ENCODE measurements around the gene SDCCAG8. TPM values are rescaled to one million over a fixed set of nuclear protein-coding genes. Genes with fewer than 3 reads are reported as not detected.

The SDCCAG8 gene
- total RNA-seq, 1 experiment from 2014 or later, result 10.0 TPM

GRCh38 chr1:243378669-243379068, 122.8 kb downstream of the SDCCAG8 start:
- H3K9ac ChIP-seq (ENCODE audit: extremely low read depth, insufficient read length, low read length), result no peak overlapping the region
- no peak overlapping the region for H3T11ph ChIP-seq (ENCODE audit: low read length)
- no peak overlapping the region for H4K91ac ChIP-seq (ENCODE audit: insufficient read length, low read depth, low read length)
- no peaks in the 10 kb centered on the region for H3K27me3 ChIP-seq (ENCODE audit: insufficient read depth, low read length)
- H3K4me2 ChIP-seq (ENCODE audit: insufficient read depth, insufficient read length, low read length), result no peak overlapping the region
- Mint-ChIP-seq H3K4me1 (peaks cover 2 to 9% of the 10 kb centered on the region in 2 experiments; a peak in 3 of 4 replicates), H3K4me3 (no peak overlapping the region), H3K27ac (peak overlapping the region in 1 of 3 experiments; percentile 63; a peak in 2 of 7 replicates), H3K36me3 (ENCODE audit: insufficient read depth in 1 of 3, low read depth in 3 of 3) (peaks cover 0 to 10% (median 0%) of the 10 kb centered on the region in 3 experiments; a peak in 1 of 7 replicates), H3K9me3 (peaks cover 4 to 6% of the 10 kb centered on the region in 2 experiments; a peak in 3 of 5 replicates), H3K27me3 (ENCODE audit: low read depth) (no peaks in the 10 kb centered on the region)
- H2BK20ac ChIP-seq (ENCODE audit: low read depth, low read length, poor library complexity, severe bottlenecking), result no peak overlapping the region
- no peak overlapping the region for H3K4ac ChIP-seq (ENCODE audit: low read depth, low read length)
- no peak overlapping the region for H3K56ac ChIP-seq (ENCODE audit: insufficient read length, low read depth, low read length)
- no peaks in the 10 kb centered on the region for H4K20me1 ChIP-seq (ENCODE audit: control insufficient read depth, insufficient read depth, insufficient read length)
- H2AK5ac ChIP-seq (ENCODE audit: insufficient read length, low read length), result no peak overlapping the region
- H3K23ac ChIP-seq (ENCODE audit: insufficient read length, low read depth, low read length), result no peak overlapping the region
- no CpG with 5 or more reads among the region's 3 CpGs for WGBS (ENCODE audit: extremely low coverage, insufficient read length, low lambda C conversion rate)
- no peak for DNase-seq
- H3K9me3 ChIP-seq (ENCODE audit: control insufficient read depth, low read depth, low read length), result no peaks in the 10 kb centered on the region
- H3K4me1 ChIP-seq (ENCODE audit: insufficient read depth, low read length), result no peaks in the 10 kb centered on the region
- H2BK12ac ChIP-seq (ENCODE audit: insufficient read length, low read depth, low read length), result no peak overlapping the region
- H3K79me1 ChIP-seq (ENCODE audit: insufficient read depth, low read depth, low read length, poor library complexity, severe bottlenecking), result no peaks in the 10 kb centered on the region
- no peak overlapping the region for H4K8ac ChIP-seq (replicated peaks; ENCODE audit: insufficient read length, low read depth, low read length)
- H2BK5ac ChIP-seq (ENCODE audit: insufficient read length, low read length), result no peak overlapping the region
- no peak overlapping the region for H2BK15ac ChIP-seq (ENCODE audit: low read depth, low read length)
- H2BK120ac ChIP-seq (ENCODE audit: low read depth, low read length, poor library complexity, severe bottlenecking), result no peak overlapping the region
- H3K18ac ChIP-seq (ENCODE audit: insufficient read length, low read depth, low read length), result no peak overlapping the region
- no peak overlapping the region for H2AFZ ChIP-seq (ENCODE audit: low read length)
- H3K14ac ChIP-seq (ENCODE audit: insufficient read depth, low read length), result no peak overlapping the region
- no peaks in the 10 kb centered on the region for H3K23me2 ChIP-seq (ENCODE audit: insufficient read length, low read depth, low read length, poor library complexity, severe bottlenecking)
- TF ChIP-seq CTCF (conservative IDR thresholded peaks at IDR 0.05), result no peak
- H3K27ac ChIP-seq (ENCODE audit: insufficient read length, low read depth, low read length), result no peak overlapping the region
- no peaks in the 10 kb centered on the region for H3K79me2 ChIP-seq (ENCODE audit: insufficient read depth, low read length)
- H4K5ac ChIP-seq (ENCODE audit: insufficient read length, low read depth, low read length), result no peak overlapping the region
